WTC11 (cell line): ENCODE data around the gene RABL6.

Source experiments
- CREM ChIP-seq: sonication (generic); formaldehyde crosslinking; IDR thresholded peaks from 2 replicates; pipeline ENCODE4 v1.8.1; 2022; ENCODE audit warnings: mild to moderate bottlenecking, missing genetic modification reagents, moderate library complexity
- E2F4 ChIP-seq: sonication (generic); formaldehyde crosslinking; IDR thresholded peaks from 2 replicates; pipeline ENCODE4 v1.8.1; 2022; ENCODE audit warnings: low read depth, mild to moderate bottlenecking, moderate library complexity, missing genetic modification reagents, borderline replicate concordance
- ELF4 ChIP-seq: sonication (generic); formaldehyde crosslinking; IDR thresholded peaks from 2 replicates; pipeline ENCODE4 v1.8.1; 2022; ENCODE audit warnings: low read depth, mild to moderate bottlenecking, moderate library complexity, missing genetic modification reagents
- ETV6 ChIP-seq: sonication (generic); formaldehyde crosslinking; IDR thresholded peaks from 2 replicates; pipeline ENCODE4 v1.8.1; 2022; ENCODE audit warnings: mild to moderate bottlenecking, missing genetic modification reagents
- MAX ChIP-seq: sonication (generic); formaldehyde crosslinking; IDR thresholded peaks from 2 replicates; pipeline ENCODE4 v1.8.0; 2022; ENCODE audit warnings: mild to moderate bottlenecking, missing genetic modification reagents
- NFE2L1 ChIP-seq: sonication (generic); formaldehyde crosslinking; IDR thresholded peaks from 2 replicates; pipeline ENCODE4 v1.8.1; 2023; ENCODE audit warnings: missing genetic modification reagents
- SMAD4 ChIP-seq: sonication (generic); formaldehyde crosslinking; IDR thresholded peaks from 2 replicates; pipeline ENCODE4 v1.8.0; 2022; ENCODE audit warnings: mild to moderate bottlenecking, missing genetic modification reagents
- SP1 ChIP-seq: sonication (generic); formaldehyde crosslinking; conservative IDR thresholded peaks from 2 replicates; pipeline ENCODE4 v1.8.1; 2022; ENCODE audit warnings: missing genetic modification reagents
- TCF7 ChIP-seq: sonication (generic); formaldehyde crosslinking; IDR thresholded peaks from 2 replicates; pipeline ENCODE4 v1.8.0; 2022; ENCODE audit warnings: mild to moderate bottlenecking, low read depth, missing genetic modification reagents, moderate library complexity
- ZBTB21 ChIP-seq: sonication (generic); formaldehyde crosslinking; IDR thresholded peaks from 2 replicates; pipeline ENCODE4 v1.8.1; 2023; ENCODE audit warnings: mild to moderate bottlenecking, missing genetic modification reagents, borderline replicate concordance
- TF ChIP-seq, protein P1 (sequence below): fragments of 200-600 bp; IDR thresholded peaks from 2 replicates; pipeline ENCODE4 v1.8.0; 2022; ENCODE audit warnings: antibody characterized with exemption
- TF ChIP-seq, protein P2 (sequence below): sonication (generic); formaldehyde crosslinking; IDR thresholded peaks from 2 replicates; pipeline ENCODE4 v1.8.1; 2022; ENCODE audit warnings: mild to moderate bottlenecking, missing genetic modification reagents, moderate library complexity, borderline replicate concordance
- TF ChIP-seq, protein P3 (sequence below): sonication (generic); formaldehyde crosslinking; IDR thresholded peaks from 2 replicates; pipeline ENCODE4 v1.8.0; 2022; ENCODE audit warnings: mild to moderate bottlenecking, missing genetic modification reagents
- TF ChIP-seq, protein P4 (sequence below): sonication (generic); formaldehyde crosslinking; IDR thresholded peaks from 2 replicates; pipeline ENCODE4 v1.8.1; 2023; ENCODE audit warnings: mild to moderate bottlenecking, missing genetic modification reagents

GRCh38 chr9:136759001-136759400 lies 48.7 kb upstream of the RABL6 start:
- TF ChIP-seq, protein P1, sequence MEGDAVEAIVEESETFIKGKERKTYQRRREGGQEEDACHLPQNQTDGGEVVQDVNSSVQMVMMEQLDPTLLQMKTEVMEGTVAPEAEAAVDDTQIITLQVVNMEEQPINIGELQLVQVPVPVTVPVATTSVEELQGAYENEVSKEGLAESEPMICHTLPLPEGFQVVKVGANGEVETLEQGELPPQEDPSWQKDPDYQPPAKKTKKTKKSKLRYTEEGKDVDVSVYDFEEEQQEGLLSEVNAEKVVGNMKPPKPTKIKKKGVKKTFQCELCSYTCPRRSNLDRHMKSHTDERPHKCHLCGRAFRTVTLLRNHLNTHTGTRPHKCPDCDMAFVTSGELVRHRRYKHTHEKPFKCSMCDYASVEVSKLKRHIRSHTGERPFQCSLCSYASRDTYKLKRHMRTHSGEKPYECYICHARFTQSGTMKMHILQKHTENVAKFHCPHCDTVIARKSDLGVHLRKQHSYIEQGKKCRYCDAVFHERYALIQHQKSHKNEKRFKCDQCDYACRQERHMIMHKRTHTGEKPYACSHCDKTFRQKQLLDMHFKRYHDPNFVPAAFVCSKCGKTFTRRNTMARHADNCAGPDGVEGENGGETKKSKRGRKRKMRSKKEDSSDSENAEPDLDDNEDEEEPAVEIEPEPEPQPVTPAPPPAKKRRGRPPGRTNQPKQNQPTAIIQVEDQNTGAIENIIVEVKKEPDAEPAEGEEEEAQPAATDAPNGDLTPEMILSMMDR, result no peak
- TF ChIP-seq ZBTB21 (CRISPR knock-in tag), result no peak
- TF ChIP-seq SP1 (CRISPR knock-in tag), result no peak
- TF ChIP-seq, protein P2, sequence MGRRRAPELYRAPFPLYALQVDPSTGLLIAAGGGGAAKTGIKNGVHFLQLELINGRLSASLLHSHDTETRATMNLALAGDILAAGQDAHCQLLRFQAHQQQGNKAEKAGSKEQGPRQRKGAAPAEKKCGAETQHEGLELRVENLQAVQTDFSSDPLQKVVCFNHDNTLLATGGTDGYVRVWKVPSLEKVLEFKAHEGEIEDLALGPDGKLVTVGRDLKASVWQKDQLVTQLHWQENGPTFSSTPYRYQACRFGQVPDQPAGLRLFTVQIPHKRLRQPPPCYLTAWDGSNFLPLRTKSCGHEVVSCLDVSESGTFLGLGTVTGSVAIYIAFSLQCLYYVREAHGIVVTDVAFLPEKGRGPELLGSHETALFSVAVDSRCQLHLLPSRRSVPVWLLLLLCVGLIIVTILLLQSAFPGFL (CRISPR knock-in tag), result no peak
- no peak for TF ChIP-seq ELF4 (CRISPR knock-in tag)
- no peak for TF ChIP-seq CREM
- no peak for TF ChIP-seq MAX
- no peak for TF ChIP-seq TCF7 (CRISPR knock-in tag)
- TF ChIP-seq NFE2L1, result no peak
- no peak for TF ChIP-seq E2F4
- no peak for TF ChIP-seq SMAD4 (CRISPR knock-in tag)
- no peak for TF ChIP-seq ETV6 (CRISPR knock-in tag)
- TF ChIP-seq, protein P3, sequence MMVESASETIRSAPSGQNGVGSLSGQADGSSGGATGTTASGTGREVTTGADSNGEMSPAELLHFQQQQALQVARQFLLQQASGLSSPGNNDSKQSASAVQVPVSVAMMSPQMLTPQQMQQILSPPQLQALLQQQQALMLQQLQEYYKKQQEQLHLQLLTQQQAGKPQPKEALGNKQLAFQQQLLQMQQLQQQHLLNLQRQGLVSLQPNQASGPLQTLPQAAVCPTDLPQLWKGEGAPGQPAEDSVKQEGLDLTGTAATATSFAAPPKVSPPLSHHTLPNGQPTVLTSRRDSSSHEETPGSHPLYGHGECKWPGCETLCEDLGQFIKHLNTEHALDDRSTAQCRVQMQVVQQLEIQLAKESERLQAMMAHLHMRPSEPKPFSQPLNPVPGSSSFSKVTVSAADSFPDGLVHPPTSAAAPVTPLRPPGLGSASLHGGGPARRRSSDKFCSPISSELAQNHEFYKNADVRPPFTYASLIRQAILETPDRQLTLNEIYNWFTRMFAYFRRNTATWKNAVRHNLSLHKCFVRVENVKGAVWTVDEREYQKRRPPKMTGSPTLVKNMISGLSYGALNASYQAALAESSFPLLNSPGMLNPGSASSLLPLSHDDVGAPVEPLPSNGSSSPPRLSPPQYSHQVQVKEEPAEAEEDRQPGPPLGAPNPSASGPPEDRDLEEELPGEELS (CRISPR knock-in tag), result no peak
- TF ChIP-seq, protein P4, sequence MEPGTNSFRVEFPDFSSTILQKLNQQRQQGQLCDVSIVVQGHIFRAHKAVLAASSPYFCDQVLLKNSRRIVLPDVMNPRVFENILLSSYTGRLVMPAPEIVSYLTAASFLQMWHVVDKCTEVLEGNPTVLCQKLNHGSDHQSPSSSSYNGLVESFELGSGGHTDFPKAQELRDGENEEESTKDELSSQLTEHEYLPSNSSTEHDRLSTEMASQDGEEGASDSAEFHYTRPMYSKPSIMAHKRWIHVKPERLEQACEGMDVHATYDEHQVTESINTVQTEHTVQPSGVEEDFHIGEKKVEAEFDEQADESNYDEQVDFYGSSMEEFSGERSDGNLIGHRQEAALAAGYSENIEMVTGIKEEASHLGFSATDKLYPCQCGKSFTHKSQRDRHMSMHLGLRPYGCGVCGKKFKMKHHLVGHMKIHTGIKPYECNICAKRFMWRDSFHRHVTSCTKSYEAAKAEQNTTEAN (CRISPR knock-in tag), result no peak
